Measurements from ENCODE around the gene PIK3AP1.

GRCh38 chr10:96655461-96656197 lies 64.7 kb downstream of the PIK3AP1 start:
- TF ChIP-seq CTCF (IDR thresholded peaks at IDR 0.05) = no peak
- no peak for TF ChIP-seq HMGXB4 (CRISPR knock-in tag; IDR thresholded peaks at IDR 0.05)
- no peak for TF ChIP-seq SMAD4 (CRISPR knock-in tag; IDR thresholded peaks at IDR 0.05)
- TF ChIP-seq NR1H2 (CRISPR knock-in tag; IDR thresholded peaks at IDR 0.05) = no peak
- no peak for TF ChIP-seq CBFB (CRISPR knock-in tag; IDR thresholded peaks at IDR 0.05; ENCODE audit: low read depth)
- no peak for TF ChIP-seq ETV6 (CRISPR knock-in tag; IDR thresholded peaks at IDR 0.05)
- no peak for TF ChIP-seq OVOL2 (CRISPR knock-in tag; IDR thresholded peaks at IDR 0.05; ENCODE audit: borderline replicate concordance)
- TF ChIP-seq ZNF263 (CRISPR knock-in tag; IDR thresholded peaks at IDR 0.05; ENCODE audit: low read depth) = no peak
- no peak for TF ChIP-seq TCF7 (CRISPR knock-in tag; IDR thresholded peaks at IDR 0.05; ENCODE audit: low read depth)
- no peak for TF ChIP-seq FOXP1 (CRISPR knock-in tag; IDR thresholded peaks at IDR 0.05; ENCODE audit: borderline replicate concordance)
- TF ChIP-seq ZBTB43 (CRISPR knock-in tag; IDR thresholded peaks at IDR 0.05) = no peak
- TF ChIP-seq SP1 (CRISPR knock-in tag; conservative IDR thresholded peaks at IDR 0.05) = no peak
- no peak for TF ChIP-seq PRDM15 (CRISPR knock-in tag; IDR thresholded peaks at IDR 0.05)
- TF ChIP-seq NR2C2 (CRISPR knock-in tag; IDR thresholded peaks at IDR 0.05) = no peak
